Measurements from ENCODE around the gene C1orf35.

- TF ChIP-seq CTCF (conservative IDR thresholded peaks at IDR 0.05; ENCODE audit: low read depth, low read length) (no peak), EZH2 (IDR thresholded peaks at IDR 0.05; ENCODE audit: low read length, unreplicated experiment) (no peak)
These were observed 30.5 kb downstream of the C1orf35 start for GRCh38 chr1:228072658-228073043.

Data from PC-3 (cell line).